ENCODE results near the gene SUSD2. TPM values are rescaled to one million over a fixed set of nuclear protein-coding genes. Genes with fewer than 3 reads are reported as not detected.

Gene SUSD2
- total and polyA plus RNA-seq, 9 of the 15 experiments (the other 6 are each of a cell fraction or from before 2014, with no cell fraction given), result 0.01 to 0.16 (median 0.04) TPM; not detected in 4

GRCh38 chr22:24205438-24206195, 24.3 kb downstream of the SUSD2 start:
- POLR2A ChIA-PET, result no interaction called here
- Histone ChIP-seq H2AFZ (ENCODE audit: low read depth, low read length) (no peak overlapping the region), H3K9me1 (ENCODE audit: control insufficient read depth, insufficient read depth, low read length) (no peaks in the 10 kb centered on the region), H3K27ac (ENCODE audit: extremely low read depth, low read depth, low read length) (no peak overlapping the region), H3K4me1 (replicated peaks in 1 of 2; ENCODE audit: control insufficient read depth in 2 of 2, insufficient read depth in 2 of 2, low read length in 2 of 2) (peaks cover 0 to 2% of the 10 kb centered on the region in 2 experiments; a peak in 3 of 5 replicates), H4K20me1 (replicated peaks; ENCODE audit: control insufficient read depth, insufficient read depth, low read length) (no peaks in the 10 kb centered on the region), H3K9ac (ENCODE audit: insufficient read depth in 1 of 2, low read depth in 2 of 2, low read length in 2 of 2) (no peak overlapping the region), H3K4me2 (ENCODE audit: insufficient read depth, low read length) (no peak overlapping the region), H3K4me3 (no peak overlapping the region), H3K79me2 (ENCODE audit: control insufficient read depth, insufficient read depth, low read length) (no peaks in the 10 kb centered on the region), H3K27me3 (ENCODE audit: control insufficient read depth in 2 of 2, insufficient read depth in 2 of 2, low read length in 2 of 2) (no peaks in the 10 kb centered on the region), H3K36me3 (ENCODE audit: control insufficient read depth, insufficient read depth, low read length) (no peaks in the 10 kb centered on the region), H3K9me3 (replicated peaks; ENCODE audit: control insufficient read depth, insufficient read depth, low read depth, low read length) (peaks cover 2% of the 10 kb centered on the region; the same call in 1 of the 2 replicates)
- 72% methylated on average over 7 of the region's 8 CpGs for WGBS (ENCODE audit: insufficient coverage, low coverage, missing lambda C conversion rate)
- BruUV-seq (replicated peaks), result no TSS peak
- TF ChIP-seq BHLHE40 (IDR thresholded peaks at IDR 0.05; ENCODE audit: low read length) (no peak), ZBTB17 (CRISPR knock-in tag; IDR thresholded peaks at IDR 0.05) (no peak), ZNF23 (CRISPR knock-in tag; IDR thresholded peaks at IDR 0.05) (no peak), NKRF (IDR thresholded peaks at IDR 0.05; ENCODE audit: borderline replicate concordance) (no peak), ZNF408 (CRISPR knock-in tag; IDR thresholded peaks at IDR 0.05; ENCODE audit: low read depth) (no peak)
- FAIRE-seq (no peak), DNase-seq (ENCODE audit: extremely low read depth in 1 of 4, low spot score in 3 of 4) (no peak), ATAC-seq (no peak)
- in situ Hi-C loops (cut with MboI) (no loop called here), intact Hi-C loops (cut with micrococcal nuclease) (no loop called here)
- CTCF ChIA-PET (ENCODE audit: low intra/inter-chr PET ratio), result no interaction called here
